ENCODE data around the gene ZNF480. TPM values are rescaled to one million over a fixed set of nuclear protein-coding genes. Genes with fewer than 3 reads are reported as not detected.

Gene ZNF480
- total and polyA plus RNA-seq, 2 donors (not counting 3 experiments of a cell fraction or from before 2014, with no cell fraction given), result 3.6 to 10.0 TPM

DNA sequence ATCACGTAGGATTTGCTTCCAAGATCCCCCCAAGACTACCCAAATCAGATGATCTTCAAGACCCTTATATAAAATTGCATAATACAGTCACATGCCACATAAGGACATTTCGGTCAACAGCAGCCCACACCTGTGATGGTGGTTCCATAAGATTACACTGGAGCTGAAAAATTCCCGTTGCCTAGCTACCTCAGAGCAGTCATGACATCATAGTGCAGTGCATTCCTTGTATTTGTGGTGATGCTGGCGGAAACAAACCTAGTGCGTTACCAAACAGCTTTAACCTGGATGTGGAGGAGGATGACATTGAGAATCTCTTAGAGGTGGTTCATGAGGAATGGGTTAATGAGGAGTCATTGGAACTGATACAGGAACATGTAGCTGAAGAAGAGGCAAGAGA lies 22.8 kb upstream of the ZNF480 start:
- no peak overlapping the region for H3K4me2 ChIP-seq (ENCODE audit: insufficient read depth, low read length)
- no peak for FAIRE-seq
- H3K9me1 ChIP-seq (replicated peaks; ENCODE audit: control insufficient read depth, extremely low read depth, insufficient read depth, low read length), result no peaks in the 10 kb centered on the region
- intact Hi-C loops (cut with micrococcal nuclease), result no loop called here
- no TSS peak for BruUV-seq (replicated peaks)
- no peak overlapping the region for H3K9ac ChIP-seq (replicated peaks; ENCODE audit: extremely low read depth, insufficient read depth, low read length)
- ChIA-PET POLR2A (no interaction called here), CTCF (no interaction called here)
- H3K4me1 ChIP-seq (ENCODE audit: control insufficient read depth, extremely low read depth, insufficient read depth, low read length), result peaks cover 6% of the 10 kb centered on the region
- H3K9me3 ChIP-seq (replicated peaks; ENCODE audit: control insufficient read depth, insufficient read depth, low read length), result no peaks in the 10 kb centered on the region
- H4K20me1 ChIP-seq (replicated peaks; ENCODE audit: control insufficient read depth, extremely low read depth, insufficient read depth, low read length), result no peaks in the 10 kb centered on the region
- dilution Hi-C loops (cut with MboI; ENCODE audit: extremely low pct_ligation_motif_present, low sequenced_read_pairs), result no loop called here
- no peaks in the 10 kb centered on the region for H3K27me3 ChIP-seq (ENCODE audit: control insufficient read depth in 2 of 2, insufficient read depth in 2 of 2, low read length in 2 of 2)
- no peak overlapping the region for H2AFZ ChIP-seq (ENCODE audit: low read depth, low read length)
- H3K4me3 ChIP-seq (replicated peaks in 1 of 3; ENCODE audit: insufficient read depth in 1 of 3, low read depth in 1 of 3, low read length in 3 of 3), result no peak overlapping the region
- peaks cover 67% of the 10 kb centered on the region for H3K79me2 ChIP-seq (ENCODE audit: control insufficient read depth, insufficient read depth, low read length)
- H3K27ac ChIP-seq (ENCODE audit: insufficient read depth, low read depth, low read length), result no peak overlapping the region
- no peak for DNase-seq (ENCODE audit: low read depth, low spot score)
- TF ChIP-seq POLR2AphosphoS5 (IDR thresholded peaks at IDR 0.05; ENCODE audit: insufficient read depth, low read depth, low read length) (no peak), POLR2A (IDR thresholded peaks at IDR 0.05; ENCODE audit: low read depth, low read length) (no peak), GATA2 (IDR thresholded peaks at IDR 0.05; ENCODE audit: insufficient read depth, insufficient read length, low read depth, low read length) (no peak), MYC (IDR thresholded peaks at IDR 0.05; ENCODE audit: low read depth, low read length) (no peak), JUN (IDR thresholded peaks at IDR 0.05; ENCODE audit: borderline replicate concordance, insufficient read depth, insufficient read length, low read depth) (no peak), FOS (IDR thresholded peaks at IDR 0.05; ENCODE audit: borderline replicate concordance, insufficient read depth, low read length) (no peak), EZH2 (IDR thresholded peaks at IDR 0.05; ENCODE audit: borderline replicate concordance, low read depth, low read length, severe bottlenecking) (no peak)
- TF ChIP-seq, protein P1, sequence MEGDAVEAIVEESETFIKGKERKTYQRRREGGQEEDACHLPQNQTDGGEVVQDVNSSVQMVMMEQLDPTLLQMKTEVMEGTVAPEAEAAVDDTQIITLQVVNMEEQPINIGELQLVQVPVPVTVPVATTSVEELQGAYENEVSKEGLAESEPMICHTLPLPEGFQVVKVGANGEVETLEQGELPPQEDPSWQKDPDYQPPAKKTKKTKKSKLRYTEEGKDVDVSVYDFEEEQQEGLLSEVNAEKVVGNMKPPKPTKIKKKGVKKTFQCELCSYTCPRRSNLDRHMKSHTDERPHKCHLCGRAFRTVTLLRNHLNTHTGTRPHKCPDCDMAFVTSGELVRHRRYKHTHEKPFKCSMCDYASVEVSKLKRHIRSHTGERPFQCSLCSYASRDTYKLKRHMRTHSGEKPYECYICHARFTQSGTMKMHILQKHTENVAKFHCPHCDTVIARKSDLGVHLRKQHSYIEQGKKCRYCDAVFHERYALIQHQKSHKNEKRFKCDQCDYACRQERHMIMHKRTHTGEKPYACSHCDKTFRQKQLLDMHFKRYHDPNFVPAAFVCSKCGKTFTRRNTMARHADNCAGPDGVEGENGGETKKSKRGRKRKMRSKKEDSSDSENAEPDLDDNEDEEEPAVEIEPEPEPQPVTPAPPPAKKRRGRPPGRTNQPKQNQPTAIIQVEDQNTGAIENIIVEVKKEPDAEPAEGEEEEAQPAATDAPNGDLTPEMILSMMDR (IDR thresholded peaks at IDR 0.05; ENCODE audit: extremely low read depth in 1 of 2, insufficient read depth in 1 of 2, low read depth in 1 of 2, low read length in 2 of 2), result no peak
- TF ChIP-seq, protein P2, sequence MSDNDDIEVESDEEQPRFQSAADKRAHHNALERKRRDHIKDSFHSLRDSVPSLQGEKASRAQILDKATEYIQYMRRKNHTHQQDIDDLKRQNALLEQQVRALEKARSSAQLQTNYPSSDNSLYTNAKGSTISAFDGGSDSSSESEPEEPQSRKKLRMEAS (IDR thresholded peaks at IDR 0.05; ENCODE audit: insufficient read depth, insufficient read length), result no peak
- H3K36me3 ChIP-seq (ENCODE audit: control insufficient read depth in 2 of 2, extremely low read depth in 1 of 2, insufficient read depth in 2 of 2, low read length in 2 of 2), result no peaks in the 10 kb centered on the region

Data from endothelial cell of umbilical vein (primary cell).